ENCODE results near the gene LAMA2.

DNA sequence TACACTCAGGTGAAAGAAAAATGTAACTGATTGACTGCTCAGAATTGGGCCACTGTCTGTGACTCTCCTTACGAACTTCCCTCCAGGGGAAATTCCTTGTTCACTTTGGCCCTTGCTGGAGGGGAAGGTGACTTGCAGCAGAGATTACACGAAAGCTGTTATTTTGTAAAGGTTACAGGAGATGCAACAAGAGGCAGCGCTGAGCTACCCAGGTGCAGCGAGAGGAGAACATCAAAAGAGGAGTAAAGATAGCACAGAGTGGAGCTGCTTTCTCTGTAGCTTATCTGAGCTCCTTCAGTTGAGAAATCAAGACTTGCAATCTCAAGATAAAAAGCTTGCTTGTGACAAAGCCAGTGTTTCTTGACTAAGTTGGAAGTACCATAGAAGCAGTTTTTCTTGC, 682.4 kb downstream of the LAMA2 start:
- TF ChIP-seq GATA2 (IDR thresholded peaks at IDR 0.05; ENCODE audit: low read depth, low read length) (no peak), GATA3 (IDR thresholded peaks at IDR 0.05; ENCODE audit: low read depth, low read length) (no peak)

Data from SH-SY5Y (cell line).